BLaER1 (cell line): Measurements from ENCODE around the gene ATP8B1.

ENCODE experiments used
- H3K27ac ChIP-seq: shearing (Covaris generic); formaldehyde crosslinking; 2 replicates; pipeline ENCODE4 v1.8.1; 2022
- H3K27me3 ChIP-seq: shearing (Covaris generic); formaldehyde crosslinking; 2 replicates; pipeline ENCODE4 v1.8.1; 2022
- H3K36me3 ChIP-seq: shearing (Covaris generic); formaldehyde crosslinking; 2 replicates; pipeline ENCODE4 v1.8.1; 2022
- H3K4me1 ChIP-seq: shearing (Covaris generic); formaldehyde crosslinking; 2 replicates; pipeline ENCODE4 v1.8.1; 2022
- H3K4me2 ChIP-seq: shearing (Covaris generic); formaldehyde crosslinking; 2 replicates; pipeline ENCODE4 v1.8.1; 2022
- H3K4me3 ChIP-seq: shearing (Covaris generic); formaldehyde crosslinking; 2 replicates; pipeline ENCODE4 v1.8.1; 2022
- H3K9ac ChIP-seq: shearing (Covaris generic); formaldehyde crosslinking; 2 replicates; pipeline ENCODE4 v1.8.1; 2022
- H3K9me3 ChIP-seq: shearing (Covaris generic); formaldehyde crosslinking; 2 replicates; pipeline ENCODE4 v1.8.1; 2022
- H4K20me1 ChIP-seq: shearing (Covaris generic); formaldehyde crosslinking; 2 replicates; pipeline ENCODE4 v1.8.1; 2022
- Cebpa-rat ChIP-seq: shearing (Covaris generic); IDR thresholded peaks from 2 replicates; pipeline ENCODE4 v1.8.1; 2022

ATP8B1 gene

GRCh38 chr18:57708288-57708687 is 94.8 kb downstream of the ATP8B1 start:
- Histone ChIP-seq H3K4me2 (no peak overlapping the region), H4K20me1 (peaks cover 71% of the 10 kb centered on the region), H3K4me1 (peaks cover 7% of the 10 kb centered on the region; the same call in 1 of the 2 replicates), H3K27ac (no peak overlapping the region), H3K9ac (no peak overlapping the region), H3K27me3 (no peaks in the 10 kb centered on the region), H3K9me3 (peaks cover 4% of the 10 kb centered on the region), H3K36me3 (no peaks in the 10 kb centered on the region), H3K4me3 (no peak overlapping the region)
- TF ChIP-seq Cebpa-rat, result no peak

GRCh38 chr18:57705832-57706595 is 97.1 kb downstream of the ATP8B1 start:
- Histone ChIP-seq H3K4me3 (no peak overlapping the region), H3K4me2 (no peak overlapping the region), H3K9ac (no peak overlapping the region), H3K27me3 (no peaks in the 10 kb centered on the region), H4K20me1 (peaks cover 71% of the 10 kb centered on the region), H3K27ac (no peak overlapping the region), H3K4me1 (peaks cover 7% of the 10 kb centered on the region; the same call in 1 of the 2 replicates), H3K36me3 (no peaks in the 10 kb centered on the region), H3K9me3 (no peaks in the 10 kb centered on the region; the same call in 1 of the 2 replicates)
- TF ChIP-seq Cebpa-rat, result no peak

DNA sequence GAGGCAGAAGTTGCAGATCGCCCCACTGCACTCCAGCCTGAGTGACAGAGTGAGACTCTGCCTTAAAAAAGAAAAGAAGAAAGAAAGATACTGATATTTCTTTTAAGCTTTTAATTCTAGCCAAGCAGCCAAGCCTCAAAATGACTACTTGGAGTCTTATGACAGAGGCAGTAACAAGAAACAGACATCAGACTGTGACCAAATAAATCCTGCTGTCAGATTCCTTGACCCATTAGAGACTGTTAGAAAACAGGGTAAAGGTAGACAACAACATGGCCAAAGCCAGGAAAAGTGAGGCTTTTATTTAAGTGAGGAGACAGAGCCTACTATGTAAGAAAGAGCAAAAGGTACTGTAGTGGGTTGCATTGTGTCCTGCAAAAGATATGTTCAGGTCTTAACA is 98.1 kb downstream of the ATP8B1 start:
- Histone ChIP-seq H3K4me3 (no peak overlapping the region), H3K27me3 (no peaks in the 10 kb centered on the region), H3K4me1 (peaks cover 4% of the 10 kb centered on the region; the same call in 1 of the 2 replicates), H3K27ac (no peak overlapping the region), H3K9me3 (no peaks in the 10 kb centered on the region; the same call in 1 of the 2 replicates), H3K9ac (no peak overlapping the region), H3K4me2 (no peak overlapping the region), H3K36me3 (no peaks in the 10 kb centered on the region), H4K20me1 (peaks cover 67% of the 10 kb centered on the region; the same call in 1 of the 2 replicates)
- TF ChIP-seq Cebpa-rat, result no peak

DNA sequence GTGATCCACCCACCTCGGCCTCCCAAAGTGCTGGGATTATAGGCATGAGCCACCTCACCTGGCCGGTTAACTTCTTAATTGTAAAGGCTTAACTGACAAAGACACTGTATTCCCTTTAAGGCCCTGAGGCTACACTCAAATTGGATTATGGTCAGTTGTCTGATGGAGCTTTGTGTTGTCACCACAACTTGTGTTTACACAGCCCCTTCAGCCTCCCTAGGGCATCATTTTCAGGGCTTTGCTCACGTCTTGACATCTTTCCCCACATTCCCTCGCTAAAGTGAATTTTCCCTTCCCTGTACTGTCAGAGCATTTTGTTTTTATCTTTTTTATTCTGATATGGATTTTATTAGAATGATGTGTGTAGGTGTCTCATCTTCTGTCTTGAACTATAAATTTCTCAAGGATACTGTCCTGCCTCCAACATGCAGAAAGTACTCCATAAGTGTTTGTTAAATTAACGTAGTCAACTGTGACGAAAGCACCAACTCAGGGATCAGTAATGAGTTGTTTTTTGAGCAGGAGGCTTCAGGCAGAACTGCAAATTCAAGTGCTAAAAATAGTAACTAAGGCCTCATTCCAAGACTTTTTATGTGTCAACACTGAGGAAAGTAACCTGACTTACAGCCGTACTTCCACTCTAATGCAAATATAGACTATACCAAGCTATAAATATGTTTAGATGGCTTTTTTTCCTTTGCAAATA is 104.4 kb downstream of the ATP8B1 start:
- Histone ChIP-seq H3K27ac (no peak overlapping the region), H3K36me3 (no peaks in the 10 kb centered on the region)
- TF ChIP-seq Cebpa-rat, result no peak

GRCh38 chr18:57697426-57697825 is 105.7 kb downstream of the ATP8B1 start:
- H3K4me1 ChIP-seq, result no peaks in the 10 kb centered on the region
- peaks cover 73% of the 10 kb centered on the region for H4K20me1 ChIP-seq
- no peak overlapping the region for H3K27ac ChIP-seq
- H3K4me2 ChIP-seq, result no peak overlapping the region
- no peaks in the 10 kb centered on the region for H3K27me3 ChIP-seq
- no peak for TF ChIP-seq Cebpa-rat
- H3K4me3 ChIP-seq, result no peak overlapping the region
- H3K36me3 ChIP-seq, result no peaks in the 10 kb centered on the region
- H3K9me3 ChIP-seq, result no peaks in the 10 kb centered on the region
- no peak overlapping the region for H3K9ac ChIP-seq

More for the DNA sequence above, 104.4 kb downstream of the ATP8B1 start:
- H3K9ac ChIP-seq, result no peak overlapping the region
- H3K4me1 ChIP-seq, result no peaks in the 10 kb centered on the region
- peaks cover 74% of the 10 kb centered on the region for H4K20me1 ChIP-seq
- no peak overlapping the region for H3K4me2 ChIP-seq
- no peaks in the 10 kb centered on the region for H3K27me3 ChIP-seq
- no peaks in the 10 kb centered on the region for H3K9me3 ChIP-seq
- H3K4me3 ChIP-seq, result no peak overlapping the region

- no peak overlapping the region for H3K4me3 ChIP-seq
- H3K27ac ChIP-seq, result no peak overlapping the region
- no peak overlapping the region for H3K4me2 ChIP-seq
These were observed 106.8 kb downstream of the ATP8B1 start for GRCh38 chr18:57696271-57696670.

DNA sequence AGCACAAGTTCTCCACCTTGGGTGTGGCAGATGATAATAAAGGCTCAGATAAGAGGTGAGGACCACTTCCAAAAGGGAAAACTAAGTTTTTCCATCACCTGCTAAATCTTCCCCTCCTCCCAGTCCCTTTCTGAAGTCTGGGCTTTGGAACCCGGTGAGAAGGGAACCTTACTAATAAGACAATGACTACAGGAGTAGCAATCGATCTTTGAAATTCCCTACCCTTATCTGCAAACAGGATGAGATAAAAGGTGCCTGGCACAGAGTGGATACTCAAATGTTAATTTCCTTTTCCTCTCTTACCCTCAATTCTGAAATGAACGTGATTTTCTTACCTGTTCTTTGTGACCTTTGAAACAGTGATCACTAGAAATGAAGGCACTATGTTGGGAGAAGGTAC is 111.8 kb downstream of the ATP8B1 start:
- Histone ChIP-seq H3K36me3 (peaks cover 13% of the 10 kb centered on the region), H4K20me1 (peaks cover 89% of the 10 kb centered on the region; the same call in 1 of the 2 replicates), H3K27ac (no peak overlapping the region), H3K9ac (no peak overlapping the region), H3K9me3 (no peaks in the 10 kb centered on the region; the same call in 1 of the 2 replicates), H3K4me1 (0 out of 2 replicates have a peak, but pooled peaks cover 6% of the 10 kb centered on the region), H3K4me3 (no peak overlapping the region), H3K4me2 (no peak overlapping the region), H3K27me3 (no peaks in the 10 kb centered on the region)
- no peak for TF ChIP-seq Cebpa-rat

More at GRCh38 chr18:57696271-57696670, 106.8 kb downstream of the ATP8B1 start:
- no peaks in the 10 kb centered on the region for H3K36me3 ChIP-seq
- no peaks in the 10 kb centered on the region for H3K4me1 ChIP-seq
- H3K9ac ChIP-seq, result no peak overlapping the region
- peaks cover 71% of the 10 kb centered on the region for H4K20me1 ChIP-seq
- H3K9me3 ChIP-seq, result no peaks in the 10 kb centered on the region; the same call in 1 of the 2 replicates
- no peak for TF ChIP-seq Cebpa-rat
- no peaks in the 10 kb centered on the region for H3K27me3 ChIP-seq

- Histone ChIP-seq H3K4me3 (no peak overlapping the region), H3K36me3 (peaks cover 22% of the 10 kb centered on the region), H3K27me3 (no peaks in the 10 kb centered on the region), H3K27ac (no peak overlapping the region), H4K20me1 (peaks cover 86% of the 10 kb centered on the region), H3K4me2 (no peak overlapping the region), H3K9ac (no peak overlapping the region), H3K9me3 (peaks cover 3% of the 10 kb centered on the region; the same call in 1 of the 2 replicates), H3K4me1 (0 out of 2 replicates have a peak, but pooled peaks cover 7% of the 10 kb centered on the region)
- no peak for TF ChIP-seq Cebpa-rat
These were observed 115.1 kb downstream of the ATP8B1 start for GRCh38 chr18:57687970-57688369.

GRCh38 chr18:57683470-57683869 is 119.6 kb downstream of the ATP8B1 start:
- peaks cover 80% of the 10 kb centered on the region for H4K20me1 ChIP-seq
- peaks cover 22% of the 10 kb centered on the region for H3K36me3 ChIP-seq
- H3K27me3 ChIP-seq, result no peaks in the 10 kb centered on the region
- H3K4me2 ChIP-seq, result no peak overlapping the region
- H3K9me3 ChIP-seq, result 0 out of 2 replicates have a peak, but pooled peaks cover 3% of the 10 kb centered on the region
- 0 out of 2 replicates have a peak, but pooled peaks cover 7% of the 10 kb centered on the region for H3K4me1 ChIP-seq
- TF ChIP-seq Cebpa-rat, result no peak
- H3K27ac ChIP-seq, result no peak overlapping the region
- no peak overlapping the region for H3K4me3 ChIP-seq
- H3K9ac ChIP-seq, result no peak overlapping the region
